DOHH2 (cell line): ENCODE measurements around the gene DIS3L2.

Source experiments
- H3F3A ChIP-seq: fragments of 200-600 bp; sonication (generic), shearing (Covaris generic); 2 replicates; pipeline ENCODE4 v1.6.0; 2016; ENCODE audit warnings: antibody characterized with exemption, mild to moderate bottlenecking; ENCODE audit not compliant: control insufficient read depth, insufficient read depth
- H3K27ac ChIP-seq: fragments of 200-600 bp; sonication (generic); 2 replicates; pipeline ENCODE4 v1.5.1; 2014; ENCODE audit warnings: low read depth, mild to moderate bottlenecking, low read length, moderate library complexity
- H3K27me3 ChIP-seq: fragments of 200-600 bp; sonication (generic); 2 replicates; pipeline ENCODE4 v1.6.1; 2014; ENCODE audit warnings: mild to moderate bottlenecking, low read length, mixed read lengths; ENCODE audit not compliant: control insufficient read depth
- H3K36me3 ChIP-seq: fragments of 200-600 bp; sonication (generic); 2 replicates; pipeline ENCODE4 v1.6.1; 2014; ENCODE audit warnings: mild to moderate bottlenecking, low read length, moderate library complexity, mixed read lengths; ENCODE audit not compliant: control insufficient read depth
- H3K4me1 ChIP-seq: fragments of 200-600 bp; sonication (generic); 2 replicates; pipeline ENCODE4 v1.6.1; 2014; ENCODE audit warnings: mild to moderate bottlenecking, low read length, mixed read lengths; ENCODE audit not compliant: control insufficient read depth
- H3K4me2 ChIP-seq: fragments of 200-600 bp; sonication (generic); 2 replicates; pipeline ENCODE4 v1.6.0; 2014; ENCODE audit warnings: mild to moderate bottlenecking, low read length, moderate library complexity
- H3K4me3 ChIP-seq: fragments of 200-600 bp; sonication (generic); 2 replicates; pipeline ENCODE4 v1.5.1; 2014; ENCODE audit warnings: mild to moderate bottlenecking, low read length, mixed read lengths
- H3K79me2 ChIP-seq: fragments of 200-600 bp; sonication (generic); 2 replicates; pipeline ENCODE4 v1.6.1; 2014; ENCODE audit warnings: mild to moderate bottlenecking, low read length, mixed read lengths; ENCODE audit not compliant: control insufficient read depth
- H3K9me2 ChIP-seq: fragments of 200-600 bp; sonication (generic); replicated peaks from 2 replicates; pipeline ENCODE4 v1.6.1; 2014; ENCODE audit warnings: mild to moderate bottlenecking, low read length, mixed read lengths; ENCODE audit not compliant: control insufficient read depth
- H3K9me3 ChIP-seq: fragments of 200-600 bp; sonication (generic); 2 replicates; pipeline ENCODE4 v1.6.1; 2014; ENCODE audit warnings: antibody characterized with exemption, low read length, mixed read lengths; ENCODE audit not compliant: control insufficient read depth, insufficient read depth
- H4K20me1 ChIP-seq: fragments of 200-600 bp; sonication (generic); 2 replicates; pipeline ENCODE4 v1.6.0; 2014; ENCODE audit warnings: low read depth, mild to moderate bottlenecking, antibody characterized with exemption, low read length, moderate library complexity; ENCODE audit not compliant: control insufficient read depth, insufficient read depth
- CTCF ChIP-seq: fragments of 200-600 bp; sonication (generic); IDR thresholded peaks from one replicate; pipeline ENCODE4 v1.5.1; 2014; ENCODE audit warnings: antibody characterized with exemption, mild to moderate bottlenecking, low read depth, low read length; ENCODE audit not compliant: poor library complexity, severe bottlenecking
- EZH2phosphoT487 ChIP-seq: fragments of 200-600 bp; sonication (generic); IDR thresholded peaks from 2 replicates; pipeline ENCODE4 v1.6.1; 2017; ENCODE audit warnings: borderline replicate concordance, mild to moderate bottlenecking, antibody characterized with exemption, low read length, moderate library complexity, mixed read lengths

DIS3L2 gene

GRCh38 chr2:232053777-232054176 lies 92.3 kb downstream of the DIS3L2 start:
- H3F3A ChIP-seq: no peaks in the 10 kb centered on the region
- H3K4me3 ChIP-seq: no peak overlapping the region
- H4K20me1 ChIP-seq: no peaks in the 10 kb centered on the region
- TF ChIP-seq CTCF (no peak), EZH2phosphoT487 (no peak)
- H3K4me1 ChIP-seq: no peaks in the 10 kb centered on the region
- H3K36me3 ChIP-seq: no peaks in the 10 kb centered on the region
- H3K27ac ChIP-seq: no peak overlapping the region
- no peaks in the 10 kb centered on the region for H3K9me3 ChIP-seq
- H3K4me2 ChIP-seq: no peak overlapping the region
- peaks cover 2% of the 10 kb centered on the region; the same call in 1 of the 2 replicates for H3K79me2 ChIP-seq
- no peaks in the 10 kb centered on the region for H3K9me2 ChIP-seq
- no peaks in the 10 kb centered on the region for H3K27me3 ChIP-seq

- Histone ChIP-seq H3K4me3 (no peak overlapping the region), H3K27ac (no peak overlapping the region), H3K79me2 (peaks cover 7% of the 10 kb centered on the region), H3K4me1 (no peaks in the 10 kb centered on the region), H4K20me1 (no peaks in the 10 kb centered on the region), H3K4me2 (no peak overlapping the region), H3K9me2 (no peaks in the 10 kb centered on the region), H3F3A (no peaks in the 10 kb centered on the region), H3K27me3 (no peaks in the 10 kb centered on the region), H3K9me3 (0 out of 2 replicates have a peak, but pooled peaks cover 3% of the 10 kb centered on the region), H3K36me3 (no peaks in the 10 kb centered on the region)
- TF ChIP-seq CTCF: no peak
- no peak for TF ChIP-seq EZH2phosphoT487
Observed at GRCh38 chr2:232058063-232058877, 96.8 kb downstream of the DIS3L2 start.

- Histone ChIP-seq H3K9me3 (0 out of 2 replicates have a peak, but pooled peaks cover 3% of the 10 kb centered on the region), H3K27me3 (no peaks in the 10 kb centered on the region), H3F3A (no peaks in the 10 kb centered on the region), H3K79me2 (peaks cover 9% of the 10 kb centered on the region), H4K20me1 (no peaks in the 10 kb centered on the region), H3K27ac (no peak overlapping the region), H3K4me3 (no peak overlapping the region), H3K9me2 (no peaks in the 10 kb centered on the region), H3K4me2 (no peak overlapping the region), H3K36me3 (no peaks in the 10 kb centered on the region), H3K4me1 (no peaks in the 10 kb centered on the region)
- no peak for TF ChIP-seq EZH2phosphoT487
- no peak for TF ChIP-seq CTCF
Observed at GRCh38 chr2:232058931-232059330, 97.4 kb downstream of the DIS3L2 start.
